BJ (cell line): ENCODE measurements around the gene LRP5. TPM values are rescaled to one million over a fixed set of nuclear protein-coding genes. Genes with fewer than 3 reads are reported as not detected.
"Not testable (repeated sequence)": the region's sequence is repeated elsewhere in the genome, so short reads cannot be mapped to it uniquely, and the experiment has no call there.

Source experiments
- CTCF ChIA-PET: fragments of 350-600 bp; formaldehyde crosslinking; extraction: SDS; loops from one replicate; lab custom pipeline; 2021; ENCODE audit warnings: antibody characterized with exemption, inconsistent platforms; lab: Yijun Ruan, JAX
- POLR2A ChIA-PET: fragments of 300-600 bp; sonication (Branson Sonifier 250); formaldehyde crosslinking; extraction: SDS; loops from one replicate; lab custom pipeline; 2021; ENCODE audit warnings: antibody characterized with exemption; lab: Charles Lee
- DNase-seq: peaks from one replicate; pipeline ENCODE4 v3.0.0-alpha.2; 2011; ENCODE audit warnings: low read depth
- H3K27me3 ChIP-seq: 2 replicates; pipeline ENCODE4 v1.6.0; 2011; ENCODE audit warnings: low read length; ENCODE audit not compliant: control insufficient read depth, insufficient read depth
- H3K36me3 ChIP-seq: 2 replicates; pipeline ENCODE4 v1.5.1; 2011; ENCODE audit warnings: low read length; ENCODE audit not compliant: control insufficient read depth, insufficient read depth
- H3K4me3 ChIP-seq: 2 replicates; pipeline ENCODE4 v1.5.1; 2011; ENCODE audit warnings: low read depth, mild to moderate bottlenecking, control low read depth, low read length
- CTCF ChIP-seq: IDR thresholded peaks from 2 replicates; pipeline ENCODE4 v1.5.1; 2011; ENCODE audit warnings: low read depth, mild to moderate bottlenecking, control low read depth, inconsistent platforms, low read length, moderate library complexity; ENCODE audit not compliant: insufficient read depth
- polyA plus RNA-seq: library from polyadenylated mRNA; depleted of rRNA; stranded (reverse); fragments of >200 nt; gene quantifications from 2 replicates; pipeline ENCODE4 v1.2.3, GENCODE V29; 2011

The LRP5 gene
- polyA plus RNA-seq, 1 experiment: 11.5 TPM

- Histone ChIP-seq H3K4me3 (no peak overlapping the region), H3K27me3 (no peaks in the 10 kb centered on the region), H3K36me3 (peaks cover 19% of the 10 kb centered on the region)
- ChIA-PET CTCF (interaction anchor here (1.6 kb wide), 1 partner anchor 17 kb away, joined by 3 read pairs; no protein-coding TSS in a partner anchor), POLR2A (no interaction called here)
- DNase-seq: no peak
- no peak for TF ChIP-seq CTCF
Observed at GRCh38 chr11:68430801-68431200, 118.4 kb downstream of the LRP5 start.

GRCh38 chr11:68431984-68432645, 119.7 kb downstream of the LRP5 start:
- Histone ChIP-seq H3K36me3 (peaks cover 16% of the 10 kb centered on the region), H3K4me3 (no peak overlapping the region), H3K27me3 (no peaks in the 10 kb centered on the region)
- DNase-seq: no peak
- ChIA-PET POLR2A (no interaction called here), CTCF (interaction anchor here (1.6 kb wide), 1 partner anchor 18 kb away, joined by 3 read pairs; no protein-coding TSS in a partner anchor)
- TF ChIP-seq CTCF: no peak

- ChIA-PET CTCF (no interaction called here), POLR2A (no interaction called here)
- no peak for DNase-seq
- H3K4me3 ChIP-seq: no peak overlapping the region
- TF ChIP-seq CTCF: no peak
- H3K36me3 ChIP-seq: peaks cover 16% of the 10 kb centered on the region
- no peaks in the 10 kb centered on the region for H3K27me3 ChIP-seq
Observed at GRCh38 chr11:68432874-68433273, 120.5 kb downstream of the LRP5 start.

GRCh38 chr11:68433541-68433940, 121.2 kb downstream of the LRP5 start:
- Histone ChIP-seq H3K4me3 (no peak overlapping the region), H3K36me3 (peaks cover 16% of the 10 kb centered on the region), H3K27me3 (no peaks in the 10 kb centered on the region)
- ChIA-PET CTCF (no interaction called here), POLR2A (no interaction called here)
- no peak for DNase-seq
- TF ChIP-seq CTCF: no peak

- CTCF ChIA-PET: interaction anchor here (1.4 kb wide), 1 partner anchor 9 kb away, joined by 4 read pairs; no protein-coding TSS in a partner anchor
Observed at GRCh38 chr11:68434159-68434558, 121.8 kb downstream of the LRP5 start.

More at GRCh38 chr11:68434159-68434558, 121.8 kb downstream of the LRP5 start:
- H3K27me3 ChIP-seq, POLR2A ChIA-PET, DNase-seq, H3K4me3 ChIP-seq: not testable (repeated sequence)
- H3K36me3 ChIP-seq: peaks cover 18% of the 10 kb centered on the region
